Ecto neural progenitor cell (in vitro differentiated cells): ENCODE data around the gene MED16.
"Not testable (repeated sequence)": the region's sequence is repeated elsewhere in the genome, so short reads cannot be mapped to it uniquely, and the experiment has no call there.

Source experiments
- DNase-seq: peaks from one replicate; pipeline ENCODE4 v3.0.0-alpha.2; 2018; ENCODE audit warnings: low spot score

Gene MED16

GRCh38 chr19:907183-907853 is 14.3 kb upstream of the MED16 start:
- no peak for DNase-seq

- no peak for DNase-seq
Observed at GRCh38 chr19:906480-906879, 13.5 kb upstream of the MED16 start.

GRCh38 chr19:904545-904944 is 11.6 kb upstream of the MED16 start:
- no peak for DNase-seq

DNA sequence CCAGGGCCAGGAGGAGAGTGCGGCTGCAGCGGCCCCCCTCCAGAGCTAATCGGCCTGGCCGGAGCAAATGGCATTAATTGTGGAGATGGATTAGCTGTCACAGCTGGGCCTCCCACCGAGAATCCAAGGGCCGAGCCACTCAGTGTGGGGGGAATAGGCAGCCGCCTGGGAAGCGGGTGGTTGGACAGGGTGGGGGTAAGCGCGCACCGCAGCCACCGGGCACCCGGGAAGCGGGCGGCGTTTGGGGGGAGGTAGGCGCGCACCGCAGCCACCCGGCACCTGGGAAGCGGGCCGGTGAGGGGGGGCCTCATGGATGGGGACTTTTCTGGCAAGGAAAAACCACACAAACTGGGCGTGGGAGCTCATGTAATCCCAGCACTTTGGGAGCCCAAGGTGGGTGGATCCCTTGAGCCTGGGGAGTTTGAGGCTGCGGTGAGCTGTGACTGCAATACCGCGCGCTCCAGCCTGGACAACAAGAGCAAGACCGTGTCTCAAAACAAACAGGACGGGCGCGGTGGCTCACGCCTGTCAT is 10.3 kb upstream of the MED16 start:
- peak; percentile 77 for DNase-seq

- no peak for DNase-seq
Observed at GRCh38 chr19:902446-903226, 9.6 kb upstream of the MED16 start.

DNA sequence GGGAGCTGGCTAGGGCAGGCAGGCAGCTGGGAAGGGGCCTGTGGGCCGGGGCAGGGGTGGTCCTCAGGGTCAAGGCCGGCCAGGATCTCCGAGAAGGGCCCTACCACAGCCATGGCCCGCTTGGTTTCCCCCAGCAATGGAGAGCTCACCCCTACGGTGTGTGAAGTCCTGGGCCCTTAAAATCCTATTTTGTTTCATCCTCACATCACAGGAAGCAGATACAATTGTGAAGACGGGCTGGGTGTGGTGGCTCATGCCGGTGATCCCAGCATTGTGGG is 9.0 kb upstream of the MED16 start:
- DNase-seq, result no peak

- no peak for DNase-seq
Observed at GRCh38 chr19:901216-902092, 8.5 kb upstream of the MED16 start.

DNA sequence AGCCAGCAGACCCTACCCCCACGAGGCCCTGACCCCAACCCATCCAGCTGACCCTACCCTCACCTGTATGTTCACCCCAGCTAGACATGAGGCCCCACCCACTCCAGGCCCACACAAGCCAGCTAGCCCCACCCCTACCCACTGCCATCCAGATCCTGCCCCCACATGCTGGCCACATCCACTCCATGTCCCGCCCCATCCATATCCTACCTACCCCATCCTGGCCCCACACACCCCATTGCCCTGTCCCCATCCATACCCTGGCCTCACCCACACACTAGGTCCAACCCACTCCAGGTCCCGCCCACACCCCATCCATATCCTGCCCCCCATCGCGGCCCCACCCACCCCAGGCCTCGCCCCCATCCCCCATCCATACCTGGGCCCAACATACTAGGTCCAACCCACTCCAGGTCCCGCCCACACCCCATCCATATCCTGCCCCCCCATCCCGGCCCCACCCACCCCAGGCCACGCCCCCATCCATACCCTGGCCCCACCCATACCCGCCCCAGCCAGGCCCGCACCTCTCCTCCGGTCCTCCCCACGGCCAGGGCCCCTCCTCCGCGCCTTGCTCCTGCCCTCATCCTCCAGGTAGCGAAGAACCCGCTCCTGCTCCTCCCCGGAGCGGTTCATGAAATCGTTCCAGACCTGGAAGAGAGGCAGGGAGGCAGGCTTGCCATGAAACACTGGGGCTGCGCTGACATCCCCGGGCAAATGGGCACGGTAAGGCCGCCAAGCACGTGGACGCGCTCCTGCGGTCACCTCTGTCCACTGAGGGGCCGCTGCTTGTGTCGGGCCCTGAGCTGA is 7.5 kb upstream of the MED16 start:
- no peak for DNase-seq

GRCh38 chr19:900043-900301 is 7.0 kb upstream of the MED16 start:
- DNase-seq, result no peak

GRCh38 chr19:899336-900042 is 6.5 kb upstream of the MED16 start:
- DNase-seq, result no peak

DNA sequence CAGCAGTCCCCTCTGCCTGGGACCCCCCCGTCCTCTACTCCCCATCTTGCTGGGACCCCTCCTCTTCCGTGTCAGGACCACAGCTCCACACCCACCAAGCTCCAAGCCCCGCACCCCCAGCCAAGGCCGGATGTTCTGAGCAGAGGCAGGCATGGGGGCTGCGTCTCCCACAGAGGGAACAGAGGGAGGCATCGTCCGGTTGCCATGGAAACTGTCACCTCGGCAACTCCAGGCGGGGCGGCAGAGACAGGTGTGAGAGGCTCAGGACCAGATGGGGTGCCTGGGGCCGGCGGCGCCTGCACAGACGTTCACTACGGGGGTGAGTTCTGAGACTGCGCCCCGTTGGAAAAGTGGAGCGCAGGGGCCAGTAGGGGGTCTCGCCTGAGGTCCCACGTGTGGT is 5.7 kb upstream of the MED16 start:
- no peak for DNase-seq

DNA sequence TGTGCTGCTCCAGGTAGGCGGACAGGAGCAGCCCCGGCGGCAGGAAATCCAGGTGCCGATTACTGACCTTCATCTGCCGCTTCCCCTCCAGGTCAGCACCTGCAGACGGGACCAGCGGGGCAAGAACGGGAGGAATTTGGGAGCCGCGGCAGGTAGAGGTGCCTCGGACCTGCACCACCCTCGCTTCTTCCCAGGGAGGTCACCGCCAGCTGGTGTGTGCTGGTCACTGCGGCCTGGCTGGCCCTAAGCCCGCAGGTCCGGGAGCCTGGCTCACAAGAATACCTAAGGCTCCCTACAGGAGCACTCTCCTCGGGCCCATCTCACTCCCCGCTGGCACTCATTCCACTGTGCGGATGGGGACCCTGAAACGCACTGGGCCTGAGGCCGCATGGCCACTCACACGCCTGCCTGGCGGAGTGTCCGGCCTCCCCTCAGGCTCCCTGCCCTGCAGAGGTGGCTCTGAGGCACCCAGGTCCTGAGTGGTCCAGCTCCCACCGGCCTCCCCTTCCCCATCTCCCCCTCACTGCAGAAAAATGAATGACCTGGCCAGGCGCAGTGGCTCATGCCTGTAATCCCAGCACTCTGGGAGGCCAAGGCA is 4.6 kb upstream of the MED16 start:
- no peak for DNase-seq

- DNase-seq, result no peak
Observed at GRCh38 chr19:896999-897398, 4.0 kb upstream of the MED16 start.

- DNase-seq, result no peak
Observed at GRCh38 chr19:896434-896833, 3.4 kb upstream of the MED16 start.

DNA sequence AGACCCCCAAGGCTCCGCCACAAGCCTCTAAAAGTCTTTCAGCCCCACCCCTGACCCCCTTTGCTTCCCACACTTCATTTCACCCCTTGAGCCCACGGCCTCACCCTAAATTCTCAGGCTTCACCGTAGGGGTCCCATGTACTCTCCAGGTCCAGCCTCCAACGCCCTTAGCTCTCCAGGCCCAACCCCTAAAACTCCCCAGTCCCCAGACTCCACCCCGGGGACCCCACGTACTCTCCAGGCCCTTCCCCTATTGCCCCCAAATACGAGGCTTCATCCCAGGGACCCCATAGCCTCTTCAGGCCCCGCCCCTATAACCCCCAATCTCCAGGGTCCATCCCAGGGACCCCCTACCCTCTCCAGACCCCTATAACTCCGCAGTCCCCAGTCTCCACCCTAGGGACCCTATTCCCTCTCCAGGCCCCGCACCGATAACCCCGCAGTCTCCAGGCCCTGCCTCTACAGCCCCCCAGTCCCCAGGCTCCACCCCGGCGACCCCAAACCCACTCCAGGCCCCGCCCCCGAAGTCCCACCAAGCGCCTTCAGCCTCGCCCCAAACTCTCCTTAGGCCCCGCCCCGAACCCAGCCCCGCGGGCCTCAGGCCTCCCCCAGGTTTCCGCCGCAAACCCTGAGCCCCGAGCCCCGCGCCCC is 619 bp downstream of the MED16 start:
- no peak for DNase-seq

DNA sequence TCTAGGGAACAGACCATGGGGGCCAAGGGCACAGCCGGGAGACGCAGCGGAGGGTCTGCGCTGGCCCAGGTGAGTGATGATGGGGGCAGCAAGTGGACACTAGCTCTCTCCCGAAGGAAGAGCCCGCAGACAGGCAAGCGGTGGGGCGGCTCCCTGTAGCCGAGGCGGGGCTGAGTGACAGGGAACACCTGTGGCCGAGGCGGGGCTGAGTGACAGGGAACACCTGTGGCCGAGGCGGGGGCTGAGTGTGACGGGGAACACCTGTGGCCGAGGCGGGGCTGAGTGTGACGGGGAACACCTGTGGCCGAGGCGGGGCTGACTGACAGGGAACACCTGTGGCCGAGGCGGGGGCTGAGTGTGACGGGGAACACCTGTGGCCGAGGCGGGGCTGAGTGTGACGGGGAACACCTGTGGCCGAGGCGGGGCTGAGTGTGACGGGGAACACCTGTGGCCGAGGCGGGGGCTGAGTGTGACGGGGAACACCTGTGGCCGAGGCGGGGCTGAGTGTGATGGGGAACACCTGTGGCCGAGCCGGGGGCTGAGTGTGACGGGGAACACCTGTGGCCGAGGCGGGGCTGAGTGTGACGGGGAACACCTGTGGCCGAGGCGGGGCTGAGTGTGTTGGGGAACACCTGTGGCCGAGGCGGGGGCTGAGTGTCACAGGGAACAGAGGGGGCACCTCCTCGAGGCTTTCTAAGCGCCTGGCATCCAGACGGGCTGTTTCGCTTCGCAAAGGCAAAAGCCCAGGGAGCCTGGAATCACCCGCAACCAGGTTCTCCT is 1.4 kb downstream of the MED16 start:
- not testable (repeated sequence) for DNase-seq

- DNase-seq, result no peak
Observed at GRCh38 chr19:890831-891230, 2.2 kb downstream of the MED16 start.

DNA sequence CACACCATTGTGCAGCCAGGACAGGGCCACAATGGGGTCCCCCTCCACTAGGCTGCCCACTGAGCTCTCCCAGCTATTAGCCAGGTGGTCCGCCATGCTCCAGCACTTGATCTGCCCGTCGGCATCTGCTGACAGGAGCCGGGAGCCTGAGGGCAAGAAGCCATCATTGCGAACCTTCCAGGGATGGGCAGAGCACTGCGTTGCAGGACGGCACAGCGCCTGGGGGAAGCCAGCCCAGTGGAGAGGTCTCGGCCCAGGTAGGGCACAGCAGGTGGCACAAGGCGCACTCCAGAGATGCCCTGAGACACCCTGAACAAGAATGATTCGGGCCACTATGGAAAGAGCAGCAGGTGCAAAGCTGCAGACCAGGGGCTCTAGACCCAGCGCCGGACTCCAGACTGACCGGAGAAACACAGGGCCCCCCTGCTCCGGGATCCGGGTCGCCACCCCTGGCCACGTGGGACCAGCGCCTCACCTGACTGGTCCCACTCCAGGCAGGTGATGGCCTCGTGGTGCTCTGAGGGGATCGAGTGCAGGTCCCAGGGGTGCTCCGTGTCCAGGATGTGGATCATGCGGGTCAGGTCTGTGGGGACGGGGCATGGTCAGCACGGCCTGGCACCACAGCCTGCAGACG is 3.2 kb downstream of the MED16 start:
- no peak for DNase-seq
